IPS DF 4.7 (cell line): ENCODE results near the gene PADI2.

Experiments used
- DNase-seq: peaks from one replicate; pipeline ENCODE4 v3.0.0-alpha.2; 2013; ENCODE audit warnings: low spot score; ENCODE audit errors: extremely low read depth

The PADI2 gene

DNA sequence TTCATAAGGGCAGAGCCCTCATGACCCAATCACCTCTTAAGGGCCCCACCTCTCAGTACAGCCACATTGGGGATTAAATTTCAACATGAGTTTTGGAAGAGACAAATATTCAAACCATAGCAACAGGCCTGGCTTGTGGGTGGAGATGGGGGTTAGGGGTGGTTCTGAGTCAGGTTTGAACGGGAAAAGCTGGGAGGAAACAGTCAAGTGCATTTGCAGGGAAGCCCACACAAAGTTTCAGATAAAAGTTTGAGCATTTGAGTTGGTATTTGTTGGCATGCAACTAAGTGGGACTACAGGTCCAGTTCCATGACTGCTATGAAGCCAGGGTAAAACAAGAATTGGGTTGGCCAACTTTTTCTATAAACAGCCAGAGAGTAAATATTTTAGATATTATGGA, 21.0 kb upstream of the PADI2 start:
- no peak for DNase-seq

DNA sequence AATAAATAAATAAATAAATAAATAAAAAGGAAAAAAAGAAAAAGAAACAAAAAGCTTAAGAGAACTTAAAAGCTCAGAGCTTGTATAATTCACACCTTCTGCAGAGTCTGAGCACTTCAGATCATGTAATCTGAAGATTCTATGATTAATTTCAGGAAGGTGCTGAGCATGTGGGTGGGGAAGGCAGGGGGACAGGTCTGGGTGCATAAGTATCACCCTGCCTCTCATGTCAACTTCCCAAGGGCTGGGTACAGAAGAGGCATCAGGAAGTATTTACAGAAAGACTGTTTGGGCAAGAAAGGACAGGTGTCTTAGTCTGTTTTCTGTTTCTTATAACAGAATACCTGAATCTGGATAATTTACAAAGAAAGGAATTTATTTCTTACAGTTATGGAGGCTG, 20.4 kb upstream of the PADI2 start:
- DNase-seq, result no peak

DNA sequence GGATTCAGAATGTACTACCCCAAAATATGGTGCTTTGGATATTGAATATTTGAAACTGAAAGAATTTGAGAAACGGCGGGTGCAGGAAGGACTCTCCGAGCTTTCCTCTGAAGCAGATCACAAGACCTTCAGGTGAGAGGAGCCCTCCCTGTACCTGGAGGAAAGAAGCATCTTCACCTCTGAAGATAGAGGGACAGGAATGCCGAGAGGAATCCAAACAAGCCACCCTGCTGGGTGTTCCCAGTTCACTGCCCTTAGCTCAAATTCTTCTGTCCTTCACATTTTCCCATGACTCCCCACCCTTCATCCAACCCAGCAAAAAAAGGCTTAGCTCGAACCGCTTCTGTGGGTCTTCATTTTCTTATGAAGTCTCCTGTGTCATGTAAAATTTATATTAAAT, 18.2 kb upstream of the PADI2 start:
- no peak for DNase-seq

DNA sequence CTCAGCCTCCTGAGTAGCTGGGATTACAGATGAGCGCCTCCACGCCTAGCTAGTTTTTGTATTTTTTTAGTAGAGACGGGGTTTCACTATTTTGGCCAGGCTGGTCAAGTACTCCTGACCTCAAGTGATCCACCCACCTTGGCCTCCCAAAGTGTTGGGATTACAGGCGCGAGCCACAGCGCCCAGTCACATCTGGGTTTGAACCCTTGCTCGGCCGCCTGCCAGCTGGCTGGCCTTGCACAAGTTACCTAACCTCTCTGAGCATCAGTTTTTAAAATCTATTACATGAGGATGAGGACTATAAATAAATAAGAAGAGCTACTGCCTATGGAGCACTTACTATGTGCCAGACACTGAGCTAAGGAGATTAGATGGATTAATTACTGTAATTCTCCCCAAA, 17.7 kb upstream of the PADI2 start:
- DNase-seq, result no peak

DNA sequence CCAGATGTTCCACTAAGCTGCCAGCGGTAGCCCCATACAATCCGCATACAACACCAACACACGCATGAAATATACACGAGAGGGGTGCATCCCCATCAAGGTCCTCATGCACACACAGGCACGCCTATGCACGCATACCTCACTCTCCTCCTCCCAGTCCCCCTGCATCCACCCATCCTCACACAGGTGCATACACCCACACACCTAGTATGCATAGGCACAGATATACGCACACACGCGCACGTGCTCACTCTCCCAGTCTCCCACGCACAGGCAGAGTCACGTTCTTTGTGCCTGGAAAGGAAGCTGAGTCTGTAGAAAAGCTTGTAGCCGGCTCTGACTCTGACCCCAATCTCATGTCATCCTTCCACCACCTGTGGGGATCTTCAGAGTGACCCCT, 16.9 kb upstream of the PADI2 start:
- DNase-seq, result no peak

DNA sequence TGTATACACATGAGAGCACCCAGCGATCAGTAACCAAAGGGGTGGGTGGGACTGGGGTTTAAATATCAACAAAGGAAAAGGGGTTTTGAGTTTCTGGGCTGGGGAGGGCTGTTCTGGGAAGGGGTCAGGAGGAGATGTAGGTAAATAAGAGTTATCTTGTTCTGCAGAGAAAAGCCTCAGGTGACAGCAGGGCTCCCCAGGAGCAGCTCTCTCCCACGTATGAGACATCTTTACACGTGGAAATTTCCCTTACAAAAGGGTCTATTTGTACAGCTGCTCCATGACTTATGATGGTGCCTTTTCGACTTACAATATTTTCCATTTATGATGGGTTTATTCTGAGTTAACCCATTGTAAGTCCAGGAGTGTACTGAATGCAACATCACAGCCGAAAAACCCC, 16.3 kb upstream of the PADI2 start:
- no peak for DNase-seq

DNA sequence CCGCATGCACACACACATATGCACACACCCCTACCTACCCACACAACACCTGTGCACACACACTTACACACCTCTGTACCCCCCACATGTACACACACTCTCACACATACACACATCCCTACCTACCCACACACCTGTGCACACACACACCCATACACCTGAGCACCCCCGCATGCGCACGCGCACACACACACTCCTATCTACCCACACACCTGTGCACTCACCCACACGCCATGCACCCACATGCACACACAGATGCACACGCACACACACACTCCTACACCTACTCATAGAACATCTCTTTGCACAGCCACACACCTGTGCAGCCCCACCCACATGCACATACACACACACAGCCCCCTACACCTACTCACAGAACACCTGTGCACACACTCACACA, 15.5 kb upstream of the PADI2 start:
- no peak for DNase-seq

DNA sequence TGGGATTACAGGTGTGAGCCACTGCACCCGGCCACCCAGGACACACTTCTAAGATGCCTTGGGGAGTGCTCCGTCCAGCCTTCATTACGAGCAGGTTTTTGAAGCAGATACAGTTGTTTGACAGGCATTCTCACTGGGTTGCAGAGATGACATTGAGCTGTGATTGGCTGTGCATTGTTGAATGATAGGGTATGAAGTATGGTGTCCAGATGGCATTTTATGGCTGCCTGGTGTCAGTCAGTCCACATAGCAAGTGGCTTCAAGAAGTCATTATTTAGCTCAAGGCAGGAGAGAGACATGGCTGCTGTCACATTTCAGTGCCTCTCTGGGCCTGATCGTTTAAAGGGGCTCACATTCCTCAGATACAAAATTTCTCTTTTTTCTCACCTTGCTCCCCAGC, 14.8 kb upstream of the PADI2 start:
- no peak for DNase-seq

DNA sequence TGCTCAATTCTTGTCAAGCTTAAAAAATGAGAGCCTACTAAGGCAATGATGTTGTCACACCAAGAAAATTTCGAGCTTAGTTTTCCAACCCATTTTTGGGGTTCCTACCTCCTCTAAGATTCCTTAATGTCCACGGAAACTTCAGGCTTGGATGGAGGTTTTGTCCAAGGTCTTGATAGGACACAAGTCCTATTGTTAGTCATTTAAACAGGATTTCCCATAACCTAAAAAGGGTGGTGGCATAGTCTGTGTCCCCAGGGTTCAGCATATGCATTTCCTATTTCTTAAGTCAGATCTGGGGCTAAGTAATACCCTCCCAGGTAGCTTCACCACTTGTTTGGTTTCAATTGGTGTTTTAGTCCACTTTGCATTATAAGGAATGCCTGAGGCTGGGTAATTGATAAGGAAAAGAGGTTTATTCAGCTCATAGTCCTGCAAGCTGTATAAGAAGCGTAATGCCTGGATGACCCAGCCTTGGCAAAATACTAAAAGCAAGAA, 10.9 kb upstream of the PADI2 start:
- no peak for DNase-seq

DNA sequence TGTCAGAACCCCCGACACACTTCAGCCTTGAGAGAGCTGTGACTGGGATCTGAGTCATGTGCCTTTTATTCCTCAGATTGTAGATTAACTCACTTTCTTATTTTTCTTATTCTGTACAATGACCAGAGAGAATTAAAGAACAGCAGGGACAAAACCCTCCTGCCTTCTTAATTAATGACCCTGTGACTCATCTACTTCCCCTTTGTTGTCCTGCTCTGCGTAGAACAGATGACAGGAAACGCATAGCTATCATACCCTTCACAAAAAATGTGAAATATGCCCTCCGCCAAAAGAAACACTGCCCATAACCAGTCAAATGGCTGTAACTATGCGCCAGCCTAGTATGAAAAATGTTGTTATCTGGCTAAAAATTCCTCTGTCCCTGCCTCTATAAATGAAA, 9.1 kb upstream of the PADI2 start:
- no peak for DNase-seq

DNA sequence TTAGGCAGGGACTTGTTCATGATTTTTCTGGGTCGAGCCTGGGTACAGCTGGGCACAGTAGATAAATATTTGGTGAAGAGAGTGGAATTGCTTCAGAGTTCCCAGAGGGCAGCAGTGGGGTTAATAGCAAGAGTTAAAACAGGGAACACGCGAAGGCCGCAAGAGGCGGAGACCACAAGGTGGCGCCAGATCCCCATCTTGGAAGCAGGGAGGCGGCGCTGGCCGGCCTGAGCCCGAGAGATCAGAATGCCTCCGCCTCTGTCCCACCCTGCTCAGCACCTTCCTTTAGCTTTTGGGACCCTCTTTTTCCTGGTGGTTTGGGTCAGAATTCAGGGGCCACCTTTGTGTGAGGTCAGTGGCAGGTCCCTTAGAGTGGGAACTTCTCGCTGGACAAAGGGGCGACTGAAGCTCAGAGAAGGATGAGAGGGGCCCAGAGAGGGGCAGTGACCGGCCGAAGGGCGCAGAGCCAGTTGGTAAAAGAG, 6.5 kb upstream of the PADI2 start:
- no peak for DNase-seq

DNA sequence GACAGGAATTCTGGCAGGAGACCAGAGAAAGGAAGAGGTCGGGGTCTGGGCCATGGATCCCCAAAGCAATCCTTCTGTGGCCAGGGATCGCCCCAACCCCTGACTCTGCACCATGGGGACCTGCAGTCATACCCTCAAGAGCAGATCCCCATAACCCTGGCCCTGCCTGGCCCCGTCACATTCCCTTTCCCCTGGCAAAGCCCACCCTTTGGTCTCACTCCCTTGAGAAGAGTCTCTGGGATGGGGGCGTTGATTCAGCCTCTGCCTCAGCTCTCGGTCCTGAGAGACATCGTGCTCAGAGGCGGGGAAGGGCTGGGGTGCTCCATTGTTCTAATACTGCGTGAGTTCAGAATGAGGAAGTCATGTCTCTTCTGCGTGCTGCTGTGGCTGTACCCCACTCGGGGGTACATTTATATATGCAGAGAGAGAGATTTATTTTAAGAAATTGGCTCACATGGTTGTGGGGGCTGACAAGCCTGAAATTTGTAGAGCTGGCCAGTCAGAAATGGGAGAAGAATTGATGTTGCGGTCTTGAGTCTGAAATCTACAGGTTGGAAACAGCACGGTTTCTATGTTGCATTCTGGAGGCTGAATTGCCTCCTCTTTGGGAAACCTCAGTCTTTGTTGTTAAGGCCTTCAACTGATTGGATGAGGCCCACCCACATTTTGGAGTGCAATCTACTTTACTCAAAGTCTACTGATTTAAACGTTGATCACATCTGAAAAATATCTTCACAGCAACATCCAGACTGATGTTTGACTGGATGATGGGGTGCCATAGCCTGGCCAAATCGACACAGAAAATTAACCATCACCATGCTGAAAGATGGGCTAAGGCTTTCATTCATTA, 4.2 kb upstream of the PADI2 start:
- DNase-seq, result no peak

DNA sequence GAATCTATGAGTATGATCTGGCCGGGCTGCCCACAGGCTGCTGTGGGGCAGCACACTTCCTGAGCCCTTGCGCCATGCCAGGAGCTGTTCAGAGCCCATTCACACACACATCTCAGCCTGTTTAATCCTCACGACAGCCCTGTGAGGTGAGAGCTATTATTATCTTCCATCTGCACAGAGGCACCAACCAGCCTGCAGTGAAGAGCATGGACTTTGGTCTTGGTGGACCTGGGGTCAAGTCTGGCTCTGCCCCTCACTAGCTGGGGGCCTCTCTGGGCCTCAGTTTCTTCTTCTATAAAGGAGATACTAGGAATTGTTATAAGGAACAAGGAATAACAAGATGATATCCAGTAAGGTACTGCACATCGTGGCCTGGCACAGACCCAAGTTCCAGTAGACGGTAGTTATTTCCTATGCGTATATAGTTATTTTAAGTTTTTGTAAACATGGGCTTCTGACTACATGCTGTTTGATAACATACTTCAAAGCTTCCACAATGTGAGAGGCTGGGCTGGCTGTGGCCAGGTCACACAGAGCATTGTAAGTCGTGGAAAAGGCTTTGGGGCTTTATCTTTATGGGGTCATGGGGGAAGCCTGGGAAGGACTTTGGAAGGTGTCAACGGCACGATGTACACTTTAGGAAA, 3.4 kb upstream of the PADI2 start:
- no peak for DNase-seq

DNA sequence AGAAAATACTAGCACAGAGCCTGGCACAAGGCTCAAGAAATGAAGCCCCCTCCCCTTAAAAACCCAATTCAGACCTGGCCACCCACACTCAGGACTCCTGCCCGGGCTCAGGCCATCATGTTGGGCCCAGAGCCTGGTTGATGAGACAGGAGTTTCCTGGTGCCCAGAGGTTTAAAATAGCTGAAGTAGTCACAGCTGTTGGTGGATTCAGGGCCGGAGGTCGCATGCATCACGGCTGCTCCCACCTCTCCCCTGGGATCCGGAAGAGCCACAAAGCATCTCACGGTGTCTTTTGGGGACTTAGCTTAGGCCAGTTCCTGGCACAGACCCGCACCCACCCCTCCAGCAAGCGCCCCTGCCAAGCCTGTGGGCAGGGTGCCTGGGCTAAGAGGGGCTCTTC, 2.6 kb upstream of the PADI2 start:
- DNase-seq, result no peak

DNA sequence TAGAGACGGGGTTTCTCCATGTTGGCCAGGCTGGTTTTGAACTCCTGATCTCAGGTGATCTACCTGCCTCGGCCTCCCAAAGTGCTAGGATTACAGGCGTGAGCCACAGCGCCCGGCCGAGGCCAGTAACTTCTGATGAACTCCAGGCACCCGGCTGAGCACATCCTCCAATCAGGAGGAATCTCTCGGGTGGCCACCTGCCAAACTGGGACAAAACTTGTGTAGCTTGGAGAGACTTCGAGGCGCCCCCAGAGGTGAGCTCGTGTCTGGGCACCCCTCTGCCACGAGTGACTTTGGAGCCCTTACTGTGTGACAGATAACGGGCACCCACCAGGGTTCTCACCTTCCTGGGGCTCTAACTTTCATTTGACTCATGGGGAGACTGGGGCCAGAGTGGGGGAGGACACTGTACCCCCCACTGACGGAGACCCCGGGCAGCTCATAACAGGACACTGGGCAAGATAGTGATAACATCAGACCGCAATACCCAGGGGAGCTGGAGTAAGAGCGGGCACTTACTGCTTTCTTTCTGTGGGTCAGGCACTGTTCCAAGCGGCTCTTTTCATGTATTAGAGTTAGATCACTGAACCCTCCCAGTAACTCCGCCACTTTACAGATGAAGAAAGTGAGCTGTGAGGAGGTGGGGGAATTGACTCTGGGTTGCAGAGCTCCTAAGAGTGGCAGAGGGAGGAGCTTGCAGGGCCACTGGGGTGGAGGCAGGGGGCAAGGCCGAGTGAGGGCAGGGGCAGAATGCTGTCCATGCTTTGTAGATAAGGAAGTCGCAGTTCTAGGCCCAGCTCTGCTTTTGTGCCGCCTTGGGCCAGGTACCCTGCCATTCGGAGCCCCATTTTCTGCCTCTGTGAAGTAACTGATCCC, 1.9 kb upstream of the PADI2 start:
- DNase-seq, result no peak

DNA sequence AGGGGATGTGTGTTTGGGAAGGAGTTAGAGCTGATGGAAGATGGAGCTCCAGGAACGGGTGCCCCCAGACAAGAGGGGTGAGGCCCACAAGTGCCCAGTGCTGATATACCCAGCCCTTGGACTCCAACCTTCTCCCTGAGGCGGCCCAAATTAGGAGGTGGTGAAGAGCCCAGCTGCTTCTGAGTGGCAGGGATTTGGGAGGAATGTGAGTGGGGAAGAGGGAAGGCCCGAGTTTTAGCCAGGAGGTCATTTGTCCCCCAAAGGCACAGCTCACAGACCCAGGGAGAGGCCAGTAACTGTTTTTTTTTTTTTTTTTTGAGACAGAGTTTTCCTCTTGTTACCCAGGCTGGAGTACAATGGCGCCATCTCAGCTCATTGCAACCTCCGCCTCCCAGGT, 1.2 kb upstream of the PADI2 start:
- no peak for DNase-seq

DNA sequence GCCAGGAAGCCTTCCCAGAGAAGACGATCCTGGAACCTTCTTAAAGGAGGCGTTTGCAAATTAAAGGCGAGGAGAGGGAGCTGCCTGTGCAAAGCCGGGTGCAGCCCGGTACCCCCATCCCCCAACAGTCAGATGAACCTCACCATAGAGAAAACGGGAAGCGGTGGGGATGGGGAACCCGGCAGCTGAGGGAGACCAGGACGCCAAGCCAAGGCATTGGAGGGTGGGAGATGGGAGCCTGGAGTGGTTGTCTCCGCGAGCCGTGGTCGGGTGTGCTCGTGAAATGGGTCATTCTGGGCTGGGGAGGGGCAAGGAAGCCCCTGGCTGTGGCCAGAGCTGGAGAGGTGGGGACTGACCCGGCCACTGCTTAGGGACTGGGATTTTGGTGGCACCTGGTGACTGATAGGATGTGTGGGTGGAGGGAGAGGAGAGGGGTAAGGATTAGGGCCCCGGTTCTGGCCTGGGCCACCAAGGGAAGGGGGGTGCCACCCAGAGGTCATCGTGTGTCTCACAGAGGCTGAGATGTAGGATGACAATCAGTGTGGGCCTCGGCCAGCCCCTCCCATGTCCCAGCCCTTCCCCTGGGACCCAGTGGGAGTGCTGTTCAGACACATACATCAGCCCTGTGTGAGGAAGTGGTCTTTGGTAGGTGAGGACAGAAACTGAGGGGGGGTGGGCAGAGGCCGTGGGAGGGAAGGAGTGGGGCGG, 676 bp upstream of the PADI2 start:
- no peak for DNase-seq

DNA sequence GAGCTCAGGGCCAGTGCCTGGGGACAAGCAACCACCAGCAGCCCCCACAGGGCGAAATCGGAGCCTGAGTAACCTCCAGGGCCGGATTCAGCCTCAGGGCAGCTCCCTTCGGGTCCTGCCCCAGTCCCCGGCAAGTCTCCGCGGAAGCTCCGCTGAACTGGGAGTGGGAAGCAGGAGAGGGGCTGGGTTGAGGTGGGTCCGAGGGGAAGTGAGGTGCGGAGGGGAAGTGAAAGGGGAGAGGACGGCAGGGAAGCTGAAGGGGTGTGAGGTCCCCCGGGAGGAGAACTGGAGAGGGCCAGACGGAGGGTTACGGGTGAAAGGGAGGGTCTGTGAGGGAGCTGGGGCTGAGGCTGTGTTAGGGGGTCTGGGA, 560 bp downstream of the PADI2 start:
- DNase-seq, result no peak

DNA sequence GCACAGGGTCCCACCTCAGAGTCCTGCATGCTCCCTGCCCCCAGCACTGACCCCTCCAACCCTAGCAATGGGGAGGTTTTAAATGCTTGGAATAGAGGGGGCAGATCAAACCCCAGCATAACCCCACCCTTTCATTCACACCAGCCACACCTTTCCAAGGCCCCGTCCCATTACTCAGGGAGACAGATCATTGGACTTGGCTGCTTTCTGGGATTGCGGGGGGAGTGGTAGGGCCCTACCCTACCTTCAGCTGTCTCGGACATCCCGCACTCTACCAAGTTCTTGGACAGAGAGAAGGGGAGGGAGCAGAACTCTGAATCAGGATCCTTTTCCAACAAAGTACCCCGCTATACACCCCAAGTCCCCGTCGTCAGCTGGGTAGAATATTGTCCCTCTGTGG, 983 bp downstream of the PADI2 start:
- DNase-seq, result no peak

DNA sequence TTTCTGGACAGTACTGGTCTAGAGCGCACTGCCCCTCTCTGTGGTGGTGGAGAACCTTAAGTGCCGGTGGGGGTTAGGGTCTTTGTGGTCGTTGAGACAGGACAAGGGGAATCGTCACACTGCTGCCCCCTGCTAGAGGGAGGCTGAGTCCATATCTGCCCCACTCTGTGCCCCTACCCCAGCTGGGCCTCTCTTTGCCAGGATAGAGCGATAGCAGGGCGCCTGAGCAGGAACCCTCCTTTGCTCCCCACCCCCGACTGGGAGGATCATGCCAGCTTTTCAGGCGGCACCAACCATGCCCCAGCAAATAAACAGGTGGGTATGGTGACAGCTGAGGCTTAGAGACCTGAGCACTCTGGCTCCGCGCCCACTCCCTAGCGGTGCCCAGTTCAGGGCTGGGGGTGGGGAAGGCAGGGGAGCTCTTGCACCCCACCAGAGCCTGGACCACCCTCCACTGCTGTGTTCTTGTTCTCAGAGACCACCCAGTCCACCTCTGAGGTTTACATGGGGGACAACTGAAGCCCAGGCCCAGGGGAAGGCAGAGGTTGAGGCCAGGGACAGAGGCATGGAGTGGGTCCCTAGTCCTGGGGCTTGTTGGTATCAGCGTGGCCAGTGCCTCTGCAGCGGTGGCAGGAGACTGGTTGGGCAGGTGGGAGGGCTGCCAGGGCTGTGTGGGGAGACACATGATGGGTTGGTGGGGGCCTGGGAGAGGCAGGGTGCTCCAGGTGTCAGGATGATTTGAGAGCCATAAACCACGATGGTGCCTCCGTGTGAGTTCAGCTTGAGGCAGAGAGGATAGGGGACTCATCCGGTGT, 1.6 kb downstream of the PADI2 start:
- DNase-seq, result no peak

DNA sequence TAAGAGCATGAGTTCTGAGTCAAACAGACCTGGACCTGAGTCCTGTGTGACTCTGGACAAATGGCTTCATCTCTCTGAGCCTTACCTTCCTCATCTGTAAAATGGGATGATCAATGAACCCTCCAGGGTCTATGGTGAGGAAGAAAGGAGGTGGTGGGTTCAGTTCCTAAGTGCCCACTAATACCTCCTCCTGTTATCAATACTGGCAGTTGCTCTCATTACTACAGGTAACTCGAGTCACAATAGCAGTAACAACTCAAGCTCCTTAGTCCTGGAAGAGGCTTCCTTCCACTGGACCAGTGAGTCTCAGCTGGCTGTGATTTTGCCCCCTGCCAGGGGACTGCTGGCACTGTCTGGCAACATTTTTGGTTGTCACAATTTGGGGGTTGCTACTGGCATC, 2.6 kb downstream of the PADI2 start:
- no peak for DNase-seq
